Stimulated activated CD8-positive, alpha-beta memory T cell treated with anti-CD3 and anti-CD28 coated beads, Interleukin-12 subunit alpha, Interleukin-12 subunit beta, amount 100 ng/mL, for 4 hours (primary cell): Measurements from ENCODE around the gene GOLGA3.
A peak's percentile ranks its signal among the peaks of the same experiment; 100 is the strongest.
"Not testable (repeated sequence)": the region's sequence is repeated elsewhere in the genome, so short reads cannot be mapped to it uniquely, and the experiment has no call there.

Experiments
- DNase-seq: peaks from one replicate; pipeline ENCODE4 v3.0.0-alpha.2; 2020; ENCODE audit warnings: low read depth

Gene GOLGA3

GRCh38 chr12:132776230-132776625 is 52.4 kb downstream of the GOLGA3 start:
- DNase-seq: not testable (repeated sequence)

GRCh38 chr12:132775502-132776229 is 53.0 kb downstream of the GOLGA3 start:
- DNase-seq: no peak

- no peak for DNase-seq
Measured at GRCh38 chr12:132774646-132775275, 53.9 kb downstream of the GOLGA3 start.

GRCh38 chr12:132774159-132774558 is 54.5 kb downstream of the GOLGA3 start:
- no peak for DNase-seq

- DNase-seq: no peak
Measured at GRCh38 chr12:132773077-132773955, 55.4 kb downstream of the GOLGA3 start.

- DNase-seq: no peak
Measured at GRCh38 chr12:132772606-132773005, 56.1 kb downstream of the GOLGA3 start.

GRCh38 chr12:132771126-132771838 is 57.4 kb downstream of the GOLGA3 start:
- DNase-seq: no peak

GRCh38 chr12:132766380-132767085 is 62.1 kb downstream of the GOLGA3 start:
- DNase-seq: no peak

- DNase-seq: no peak
Measured at GRCh38 chr12:132765361-132765760, 63.3 kb downstream of the GOLGA3 start.

- DNase-seq: no peak
Measured at GRCh38 chr12:132764231-132764630, 64.4 kb downstream of the GOLGA3 start.

GRCh38 chr12:132761921-132762583 is 66.6 kb downstream of the GOLGA3 start:
- peak; percentile 77 for DNase-seq

GRCh38 chr12:132761032-132761920 is 67.4 kb downstream of the GOLGA3 start, which contains the start of gene ANKLE2:
ANKLE2 (minus strand) TSS chr12:132761832; CDS start chr12:132761798, 34 bp downstream.
- DNase-seq: peak; percentile 43

GRCh38 chr12:132759359-132759758 is 69.3 kb downstream of the GOLGA3 start:
- DNase-seq: no peak

- not testable (repeated sequence) for DNase-seq
Measured at GRCh38 chr12:132758825-132759224, 69.8 kb downstream of the GOLGA3 start.

- DNase-seq: no peak
Measured at GRCh38 chr12:132754160-132754932, 74.3 kb downstream of the GOLGA3 start.

- DNase-seq: not testable (repeated sequence)
Measured at GRCh38 chr12:132753670-132754069, 75.0 kb downstream of the GOLGA3 start.

GRCh38 chr12:132748319-132748718 is 80.3 kb downstream of the GOLGA3 start:
- DNase-seq: no peak

GRCh38 chr12:132747896-132748295 is 80.8 kb downstream of the GOLGA3 start:
- DNase-seq: no peak

GRCh38 chr12:132747395-132747794 is 81.3 kb downstream of the GOLGA3 start:
- DNase-seq: no peak
